ENCODE data around the gene SMC1B.
"Not testable (repeated sequence)": the region's sequence is repeated elsewhere in the genome, so short reads cannot be mapped to it uniquely, and the experiment has no call there.

The SMC1B gene

DNA sequence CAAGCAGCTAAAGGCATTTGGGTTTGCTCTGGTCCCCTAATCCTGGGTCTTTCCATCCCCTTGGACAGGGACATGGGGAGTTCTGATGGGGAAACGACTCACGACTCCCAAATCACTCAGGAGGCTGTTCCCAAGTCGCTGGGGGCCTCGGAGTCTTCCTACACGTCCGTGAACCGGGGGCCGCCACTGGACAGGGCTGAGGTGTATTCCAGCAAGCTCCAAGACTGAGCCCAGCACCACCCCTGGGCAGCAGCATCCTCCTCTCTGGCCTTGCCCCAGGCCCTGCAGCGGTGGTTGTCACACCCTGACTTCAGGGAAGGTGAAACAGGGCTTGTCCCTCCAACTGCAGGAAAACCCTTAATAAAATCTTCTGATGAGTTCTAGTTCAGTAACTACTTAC is 117.9 kb downstream of the SMC1B start:
- no peak for DNase-seq

DNA sequence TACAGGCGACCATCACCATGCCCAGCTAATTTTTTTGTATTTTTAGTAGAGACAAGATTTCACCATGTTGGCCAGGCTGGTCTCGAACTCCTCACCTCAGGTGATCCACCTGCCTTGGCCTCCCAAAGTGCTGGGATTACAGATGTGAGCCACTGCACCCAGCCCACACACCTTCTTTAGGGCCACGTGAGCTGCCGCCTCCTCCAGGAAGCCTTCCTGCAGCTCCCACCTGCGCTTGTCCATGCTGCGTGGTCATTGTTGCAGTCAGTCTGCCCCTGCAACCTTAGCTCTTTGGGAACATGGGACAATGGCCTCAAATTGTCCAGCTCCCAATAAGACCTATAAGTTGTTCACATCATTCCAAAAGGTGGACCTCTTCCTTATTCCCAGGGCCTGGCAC is 118.4 kb downstream of the SMC1B start:
- DNase-seq, result not testable (repeated sequence)
